Activated B cell treated with CpG ODN at 0.5 μM for 24 hours (primary cell): ENCODE data around the gene OR2J1. TPM values are rescaled to one million over a fixed set of nuclear protein-coding genes. Genes with fewer than 3 reads are reported as not detected.

Experiments used
- ATAC-seq: fragments of 200-7000 bp; cut with Tn5 transposase; one replicate; pipeline ENCODE4 v1.10.0; 2021; ENCODE audit warnings: low read depth, mild to moderate bottlenecking, moderate library complexity
- CTCF ChIA-PET: fragments of 350-600 bp; sonication (Branson Sonifier 250); formaldehyde crosslinking; loops from one replicate; lab custom pipeline; 2021; ENCODE audit warnings: antibody characterized with exemption; lab: Charles Lee
- POLR2A ChIA-PET: fragments of 350-600 bp; sonication (Branson Sonifier 250); formaldehyde crosslinking; loops from one replicate; lab custom pipeline; 2021; ENCODE audit warnings: antibody characterized with exemption; lab: Charles Lee
- DNase-seq: peaks from one replicate; pipeline ENCODE4 v3.0.0; 2022
- H3K27ac Mint-ChIP-seq: one replicate; pipeline ENCODE4 v1.8.0; 2020; ENCODE audit warnings: mixed read lengths
- H3K27me3 Mint-ChIP-seq: one replicate; pipeline ENCODE4 v1.8.0; 2021; ENCODE audit warnings: mixed read lengths
- H3K36me3 Mint-ChIP-seq: one replicate; pipeline ENCODE4 v1.8.0; 2021; ENCODE audit warnings: low read depth, mixed read lengths
- H3K4me1 Mint-ChIP-seq: one replicate; pipeline ENCODE4 v1.8.0; 2021; ENCODE audit warnings: mixed read lengths
- H3K4me3 Mint-ChIP-seq: one replicate; pipeline ENCODE4 v1.8.0; 2020; ENCODE audit warnings: mild to moderate bottlenecking, mixed read lengths
- H3K9me3 Mint-ChIP-seq: one replicate; pipeline ENCODE4 v1.8.0; 2020; ENCODE audit warnings: mixed read lengths
- CTCF ChIP-seq: fragments of 200-600 bp; IDR thresholded peaks from one replicate; pipeline ENCODE4 v1.8.0; 2022; ENCODE audit warnings: antibody characterized with exemption, mild to moderate bottlenecking
- intact Hi-C: fragments of 100-400 bp; cut with micrococcal nuclease; formaldehyde crosslinking; loops from one replicate; pipeline ENCODE4 v1.15.1; 2024
- total RNA-seq: library from RNA; stranded (reverse); gene quantifications from 2 replicates; pipeline ENCODE4 v1.2.3, GENCODE V29; 2022

The OR2J1 gene
- total RNA-seq, 1 donor from 2014 or later: not detected

GRCh38 chr6:29082457-29082856 is 16.8 kb upstream of the OR2J1 start:
- Mint-ChIP-seq H3K36me3 (no peaks in the 10 kb centered on the region), H3K4me3 (no peak overlapping the region), H3K4me1 (no peaks in the 10 kb centered on the region), H3K27me3 (peaks cover 14% of the 10 kb centered on the region), H3K27ac (no peak overlapping the region), H3K9me3 (no peaks in the 10 kb centered on the region)
- ATAC-seq (no peak), DNase-seq (no peak)
- no peak for TF ChIP-seq CTCF
- intact Hi-C loops: no loop called here
- ChIA-PET POLR2A (no interaction called here), CTCF (no interaction called here)

GRCh38 chr6:29087213-29087612 is 12.1 kb upstream of the OR2J1 start, which contains the start of gene OR2B3:
TSS of gene OR2B3 (minus strand) at chr6:29087313. CDS start at chr6:29087248, 65 bp downstream.
- H3K27ac Mint-ChIP-seq: no peak within 1 kb of the TSS
- ChIA-PET CTCF (no interaction called here), POLR2A (no interaction called here)
- no peak for TF ChIP-seq CTCF
- ATAC-seq (no peak), DNase-seq (no peak)
- no peaks in the 10 kb centered on the region for H3K36me3 Mint-ChIP-seq
- H3K4me3 Mint-ChIP-seq: no peak within 1 kb of the TSS
- no peaks in the 10 kb centered on the region for H3K9me3 Mint-ChIP-seq
- H3K4me1 Mint-ChIP-seq: no peaks in the 10 kb centered on the region
- intact Hi-C loops: no loop called here
- H3K27me3 Mint-ChIP-seq: peaks cover 17% of the 10 kb centered on the region

GRCh38 chr6:29092957-29093356 is 6.3 kb upstream of the OR2J1 start:
- intact Hi-C loops: no loop called here
- ChIA-PET CTCF (no interaction called here), POLR2A (no interaction called here)
- Mint-ChIP-seq H3K4me3 (no peak overlapping the region), H3K36me3 (no peaks in the 10 kb centered on the region), H3K27me3 (peaks cover 9% of the 10 kb centered on the region), H3K27ac (no peak overlapping the region), H3K4me1 (no peaks in the 10 kb centered on the region), H3K9me3 (no peaks in the 10 kb centered on the region)
- ATAC-seq: no peak
- TF ChIP-seq CTCF: no peak
- no peak for DNase-seq

DNA sequence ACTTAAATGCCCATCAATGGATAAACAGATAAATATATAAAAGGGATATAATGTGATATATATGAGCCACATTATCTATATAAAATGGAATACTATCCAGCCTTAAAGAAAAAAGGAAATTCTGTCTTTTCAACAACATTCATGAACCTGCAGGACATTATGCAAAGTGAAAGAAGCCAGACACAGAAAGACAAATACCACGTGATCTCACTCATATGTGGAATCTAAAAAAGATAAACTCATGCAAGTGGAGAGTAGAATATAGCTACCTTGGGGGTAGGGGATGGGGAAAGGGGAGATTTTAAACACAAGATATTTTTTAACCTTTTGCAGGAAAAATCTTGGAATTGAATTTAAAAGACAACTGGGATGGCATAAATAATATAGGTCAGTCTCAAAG is 1.5 kb upstream of the OR2J1 start:
- TF ChIP-seq CTCF: no peak
- DNase-seq (no peak), ATAC-seq (no peak)
- H3K27ac Mint-ChIP-seq: no peak overlapping the region
- no peaks in the 10 kb centered on the region for H3K4me1 Mint-ChIP-seq
- POLR2A ChIA-PET: no interaction called here
- intact Hi-C loops: no loop called here
- H3K36me3 Mint-ChIP-seq: no peaks in the 10 kb centered on the region
- CTCF ChIA-PET: no interaction called here
- H3K4me3 Mint-ChIP-seq: no peak overlapping the region
- peaks cover 6% of the 10 kb centered on the region for H3K27me3 Mint-ChIP-seq
- no peaks in the 10 kb centered on the region for H3K9me3 Mint-ChIP-seq

DNA sequence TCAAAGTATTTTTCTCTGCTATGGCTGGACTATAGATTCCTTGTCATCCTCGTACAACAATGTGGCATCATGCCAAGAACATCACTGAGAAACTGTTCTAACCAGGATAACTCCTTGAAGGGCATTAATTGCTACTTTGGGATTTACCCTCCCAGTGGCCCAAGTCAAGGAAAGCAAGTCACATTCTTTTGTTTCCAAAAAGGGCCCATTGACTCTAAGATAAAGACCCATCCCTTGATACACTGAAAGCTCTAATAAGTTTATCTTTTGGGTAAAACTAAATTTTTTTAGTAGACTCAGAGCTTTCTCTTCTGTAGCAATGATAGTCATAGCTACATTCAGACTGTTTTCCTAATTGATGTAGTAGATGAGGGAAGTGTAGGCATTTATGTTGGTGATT is 8.5 kb downstream of the OR2J1 start, which contains the start of gene OR2J3:
TSS of gene OR2J3 (plus strand) at position 301 of the 400 bp plus-strand sequence. CDS start 3,833 bp downstream, outside the sequence.
- ATAC-seq: no peak
- CTCF ChIA-PET: no interaction called here
- no peaks in the 10 kb centered on the region for H3K4me1 Mint-ChIP-seq
- H3K4me3 Mint-ChIP-seq: no peak within 1 kb of the TSS
- H3K9me3 Mint-ChIP-seq: peaks cover 3% of the 10 kb centered on the region
- POLR2A ChIA-PET: no interaction called here
- no peak for DNase-seq
- intact Hi-C loops: no loop called here
- TF ChIP-seq CTCF: no peak
- no peak within 1 kb of the TSS for H3K27ac Mint-ChIP-seq
- H3K27me3 Mint-ChIP-seq: peaks cover 22% of the 10 kb centered on the region
- no peaks in the 10 kb centered on the region for H3K36me3 Mint-ChIP-seq
